ENCODE data around the gene HOMER3. TPM values are rescaled to one million over a fixed set of nuclear protein-coding genes. Genes with fewer than 3 reads are reported as not detected.

HOMER3 gene
- total and polyA plus RNA-seq, 12 donors: 13.9 to 130 (median 34.8) TPM

- Histone ChIP-seq H3K27ac (no peak overlapping the region), H3K9me3 (replicated peaks in 1 of 3) (no peaks in the 10 kb centered on the region), H3K4me3 (no peak overlapping the region), H3K27me3 (no peaks in the 10 kb centered on the region), H3K4me1 (replicated peaks in 1 of 2) (no peaks in the 10 kb centered on the region), H3K36me3 (replicated peaks in 1 of 2) (no peaks in the 10 kb centered on the region)
- TF ChIP-seq, protein P1, sequence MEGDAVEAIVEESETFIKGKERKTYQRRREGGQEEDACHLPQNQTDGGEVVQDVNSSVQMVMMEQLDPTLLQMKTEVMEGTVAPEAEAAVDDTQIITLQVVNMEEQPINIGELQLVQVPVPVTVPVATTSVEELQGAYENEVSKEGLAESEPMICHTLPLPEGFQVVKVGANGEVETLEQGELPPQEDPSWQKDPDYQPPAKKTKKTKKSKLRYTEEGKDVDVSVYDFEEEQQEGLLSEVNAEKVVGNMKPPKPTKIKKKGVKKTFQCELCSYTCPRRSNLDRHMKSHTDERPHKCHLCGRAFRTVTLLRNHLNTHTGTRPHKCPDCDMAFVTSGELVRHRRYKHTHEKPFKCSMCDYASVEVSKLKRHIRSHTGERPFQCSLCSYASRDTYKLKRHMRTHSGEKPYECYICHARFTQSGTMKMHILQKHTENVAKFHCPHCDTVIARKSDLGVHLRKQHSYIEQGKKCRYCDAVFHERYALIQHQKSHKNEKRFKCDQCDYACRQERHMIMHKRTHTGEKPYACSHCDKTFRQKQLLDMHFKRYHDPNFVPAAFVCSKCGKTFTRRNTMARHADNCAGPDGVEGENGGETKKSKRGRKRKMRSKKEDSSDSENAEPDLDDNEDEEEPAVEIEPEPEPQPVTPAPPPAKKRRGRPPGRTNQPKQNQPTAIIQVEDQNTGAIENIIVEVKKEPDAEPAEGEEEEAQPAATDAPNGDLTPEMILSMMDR (IDR thresholded peaks at IDR 0.05): no peak
- TF ChIP-seq POLR2A (IDR thresholded peaks at IDR 0.05): no peak
- intact Hi-C loops (cut with DNase I): no loop called here
- 64 to 80% (median 78%) methylated on average over 5 of the region's 5 CpGs for WGBS, 4 donors
- no peak for DNase-seq
Observed at GRCh38 chr19:18948976-18949356, 7.9 kb upstream of the HOMER3 start.

DNA sequence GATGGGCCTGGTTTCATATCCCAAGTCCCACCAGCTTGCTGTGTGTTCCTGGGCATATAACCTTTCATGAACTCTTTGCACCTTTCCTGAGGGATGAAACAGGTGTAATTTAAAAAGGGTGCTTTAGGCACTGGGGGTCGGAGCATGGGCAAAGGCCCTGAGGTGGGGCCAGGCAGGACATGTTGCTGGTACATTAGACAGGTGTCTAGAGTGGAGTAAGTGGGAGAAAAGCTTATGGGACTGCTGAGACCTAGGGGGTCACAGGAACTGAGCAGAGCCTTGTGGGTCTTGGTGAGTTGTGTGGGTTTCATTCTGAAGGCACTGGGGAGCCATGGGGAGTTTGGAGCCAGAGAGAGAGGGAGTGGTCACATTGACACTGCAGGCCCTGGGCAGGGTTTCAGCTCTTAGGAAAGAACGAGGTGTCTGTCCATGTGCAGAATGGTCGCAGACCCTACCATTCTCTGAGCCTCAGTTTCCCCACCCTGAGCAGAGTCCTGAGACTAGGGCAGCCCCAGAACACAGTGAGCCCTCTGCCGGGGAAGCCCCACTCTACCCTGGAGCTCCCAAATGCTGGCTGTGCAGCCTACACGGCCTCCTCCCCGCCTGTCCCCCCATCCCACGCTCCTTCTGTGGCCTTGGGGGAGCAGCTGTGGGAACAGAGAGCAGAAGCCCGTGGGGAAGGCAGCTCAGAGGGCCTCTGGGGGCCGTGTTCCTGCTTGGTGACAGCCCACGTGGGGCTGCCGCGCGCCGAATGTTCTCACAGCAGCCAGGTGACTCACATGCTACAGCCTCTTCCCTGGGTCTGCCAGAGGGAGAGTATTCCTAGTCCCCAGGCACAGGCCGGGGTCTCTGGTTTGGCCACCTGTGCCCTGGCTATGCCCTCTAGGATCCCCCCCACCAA, 7.3 kb upstream of the HOMER3 start:
- peak in 3 of 7 donors; percentile 32 to 58 (median 46) for DNase-seq
- no peaks in the 10 kb centered on the region for H3K36me3 ChIP-seq (replicated peaks in 1 of 2)
- H3K27me3 ChIP-seq: no peaks in the 10 kb centered on the region
- intact Hi-C loops (cut with DNase I): no loop called here
- TF ChIP-seq, protein P1 (IDR thresholded peaks at IDR 0.05): no peak
- no peak for TF ChIP-seq POLR2A (IDR thresholded peaks at IDR 0.05)
- H3K4me1 ChIP-seq (replicated peaks in 1 of 2): no peaks in the 10 kb centered on the region
- H3K27ac ChIP-seq: no peak overlapping the region
- WGBS, 4 donors: 53 to 71% (median 61%) methylated on average over 10 to 15 of the region's 15 CpGs
- H3K4me3 ChIP-seq: no peak overlapping the region
- H3K9me3 ChIP-seq (replicated peaks in 1 of 3): no peaks in the 10 kb centered on the region

DNA sequence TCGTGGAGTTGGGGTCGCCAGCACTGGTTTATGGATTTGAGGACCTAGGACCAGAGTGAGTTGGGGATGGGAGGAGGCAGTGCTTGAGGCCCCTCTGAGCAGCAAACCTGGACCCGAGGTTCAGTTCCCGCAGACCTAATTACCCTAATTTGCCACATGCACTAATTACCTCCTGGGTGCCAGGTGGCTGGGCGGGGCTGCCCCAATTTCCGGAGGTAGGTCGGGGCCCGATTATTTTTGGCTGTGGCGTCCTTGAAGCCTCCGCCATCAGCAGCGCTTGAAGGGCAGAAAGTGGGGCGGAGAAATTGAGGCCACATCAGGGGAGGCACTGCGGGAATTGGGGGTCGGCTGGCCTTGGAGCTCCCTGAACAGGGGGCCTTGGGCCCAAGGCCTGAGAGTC, 5.9 kb upstream of the HOMER3 start:
- H3K4me1 ChIP-seq (replicated peaks in 1 of 2): peaks cover 0 to under 1% of the 10 kb centered on the region in 2 donors
- no peak for DNase-seq
- 53 to 72% (median 60%) methylated on average over 4 to 14 of the region's 14 CpGs for WGBS, 4 donors
- H3K36me3 ChIP-seq (replicated peaks in 1 of 2): no peaks in the 10 kb centered on the region
- H3K27ac ChIP-seq: no peak overlapping the region
- TF ChIP-seq, protein P1 (IDR thresholded peaks at IDR 0.05): no peak
- no peak for TF ChIP-seq POLR2A (IDR thresholded peaks at IDR 0.05)
- no peak overlapping the region for H3K4me3 ChIP-seq
- no peaks in the 10 kb centered on the region for H3K27me3 ChIP-seq
- intact Hi-C loops (cut with DNase I): no loop called here
- H3K9me3 ChIP-seq (replicated peaks in 1 of 3): no peaks in the 10 kb centered on the region

GRCh38 chr19:18946335-18946734, 5.3 kb upstream of the HOMER3 start:
- Histone ChIP-seq H3K4me1 (replicated peaks in 1 of 2) (peaks cover 0 to 6% of the 10 kb centered on the region in 2 donors), H3K9me3 (replicated peaks in 1 of 3) (no peaks in the 10 kb centered on the region), H3K27ac (no peak overlapping the region), H3K4me3 (no peak overlapping the region), H3K36me3 (replicated peaks in 1 of 2) (no peaks in the 10 kb centered on the region), H3K27me3 (no peaks in the 10 kb centered on the region)
- TF ChIP-seq, protein P1 (IDR thresholded peaks at IDR 0.05): no peak
- no peak for TF ChIP-seq POLR2A (IDR thresholded peaks at IDR 0.05)
- intact Hi-C loops (cut with DNase I): no loop called here
- DNase-seq: no peak
